OCI-LY7 (cell line): Measurements from ENCODE around the gene WNT11.

Source experiments
- EZH2phosphoT487 ChIP-seq: fragments of 200-600 bp; sonication (generic); IDR thresholded peaks from 2 replicates; pipeline ENCODE4 v1.6.1; 2018; ENCODE audit warnings: low read depth, borderline replicate concordance, mild to moderate bottlenecking, mixed run types, antibody characterized with exemption, low read length, moderate library complexity, mixed read lengths
- TF ChIP-seq, protein P1 (sequence below): fragments of 200-600 bp; sonication (generic); conservative IDR thresholded peaks from 2 replicates; pipeline ENCODE4 v1.5.1; 2014; ENCODE audit warnings: mild to moderate bottlenecking, antibody characterized with exemption, low read length, moderate library complexity, mixed read lengths

DNA sequence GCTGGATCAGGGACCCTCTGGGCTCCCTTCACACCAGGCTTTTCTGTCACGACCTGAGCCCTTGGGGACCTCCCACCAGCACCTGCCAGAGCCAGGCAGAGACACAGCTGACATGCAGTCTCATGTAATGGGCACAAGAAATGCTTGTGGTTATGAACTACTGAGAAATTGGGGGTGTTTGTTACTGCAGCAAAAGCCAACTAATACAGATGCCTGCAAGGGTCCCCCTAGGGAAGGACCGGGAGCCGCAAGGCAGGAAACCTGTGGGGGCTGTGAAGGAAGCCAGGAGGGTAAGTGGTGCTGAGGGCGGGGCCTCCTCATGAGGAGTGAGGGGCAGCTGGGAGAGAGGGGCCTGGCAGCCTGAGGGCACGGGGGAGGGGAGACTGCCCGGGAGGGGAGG, 16.6 kb downstream of the WNT11 start:
- TF ChIP-seq, protein P1, sequence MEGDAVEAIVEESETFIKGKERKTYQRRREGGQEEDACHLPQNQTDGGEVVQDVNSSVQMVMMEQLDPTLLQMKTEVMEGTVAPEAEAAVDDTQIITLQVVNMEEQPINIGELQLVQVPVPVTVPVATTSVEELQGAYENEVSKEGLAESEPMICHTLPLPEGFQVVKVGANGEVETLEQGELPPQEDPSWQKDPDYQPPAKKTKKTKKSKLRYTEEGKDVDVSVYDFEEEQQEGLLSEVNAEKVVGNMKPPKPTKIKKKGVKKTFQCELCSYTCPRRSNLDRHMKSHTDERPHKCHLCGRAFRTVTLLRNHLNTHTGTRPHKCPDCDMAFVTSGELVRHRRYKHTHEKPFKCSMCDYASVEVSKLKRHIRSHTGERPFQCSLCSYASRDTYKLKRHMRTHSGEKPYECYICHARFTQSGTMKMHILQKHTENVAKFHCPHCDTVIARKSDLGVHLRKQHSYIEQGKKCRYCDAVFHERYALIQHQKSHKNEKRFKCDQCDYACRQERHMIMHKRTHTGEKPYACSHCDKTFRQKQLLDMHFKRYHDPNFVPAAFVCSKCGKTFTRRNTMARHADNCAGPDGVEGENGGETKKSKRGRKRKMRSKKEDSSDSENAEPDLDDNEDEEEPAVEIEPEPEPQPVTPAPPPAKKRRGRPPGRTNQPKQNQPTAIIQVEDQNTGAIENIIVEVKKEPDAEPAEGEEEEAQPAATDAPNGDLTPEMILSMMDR, result no peak
- no peak for TF ChIP-seq EZH2phosphoT487
